GM12878 (cell line): ENCODE results near the gene DDX49. TPM values are rescaled to one million over a fixed set of nuclear protein-coding genes. Genes with fewer than 3 reads are reported as not detected.

Experiments used
- ATAC-seq: fragments of 200-7000 bp; cut with Tn5 transposase; 3 replicates; pipeline ENCODE4 v1.9.1; 2020; ENCODE audit warnings: mild to moderate bottlenecking, moderate library complexity
- Bru-seq: library from RNA; stranded (reverse); fragments of 400-500 nt; gene quantifications from one replicate; lab custom pipeline; 2021; lab: Mats Ljungman, UMichigan
- BruChase-seq, 2 experiments: library from RNA; stranded (reverse); fragments of 400-500 nt; gene quantifications; one replicate each; lab custom pipeline; 2021; lab: Mats Ljungman, UMichigan
- BruUV-seq: library from RNA; stranded (reverse); fragments of 400-500 nt; replicated peaks from 2 replicates; lab custom pipeline; 2021; lab: Mats Ljungman, UMichigan
- CTCF ChIA-PET: fragments of 300-600 bp; sonication (Branson Sonifier 250); formaldehyde crosslinking; extraction: SDS; loops from one replicate; lab custom pipeline; 2021; ENCODE audit warnings: inconsistent platforms; lab: Yijun Ruan, JAX
- POLR2A ChIA-PET: fragments of 350-600 bp; formaldehyde crosslinking; extraction: SDS; loops from one replicate; lab custom pipeline; 2021; ENCODE audit warnings: inconsistent platforms; lab: Charles Lee
- RAD21 ChIA-PET: fragments of 300-600 bp; sonication (Branson Sonifier 250); formaldehyde crosslinking; loops from one replicate; lab custom pipeline; 2023; ENCODE audit warnings: antibody characterized with exemption; ENCODE audit not compliant: unreplicated experiment; lab: Charles Lee
- SMC1A ChIA-PET: fragments of 300-600 bp; sonication (Branson Sonifier 250); formaldehyde crosslinking; loops from one replicate; lab custom pipeline; 2023; ENCODE audit not compliant: unreplicated experiment, uncharacterized antibody; lab: Charles Lee
- DNase-seq: peaks from one replicate; pipeline ENCODE4 v3.0.0-alpha.2; 2011; ENCODE audit warnings: low read depth, low spot score
- FAIRE-seq: peaks from 3 replicates; lab custom pipeline; 2011; peaks lifted over from hg19 to GRCh38; lab: Jason Lieb, UNC
- H2AFZ ChIP-seq: 2 replicates; pipeline ENCODE4 v1.6.0; 2011; ENCODE audit warnings: low read depth, low read length, control low read depth; ENCODE audit not compliant: control insufficient read depth
- H3K27ac ChIP-seq: 2 replicates; pipeline ENCODE4 v1.5.1; 2011; ENCODE audit warnings: control low read depth; ENCODE audit not compliant: control insufficient read depth, insufficient read depth
- H3K27me3 ChIP-seq, 2 experiments: replicated peaks in 1 of 2; 2 replicates each; pipeline versions ENCODE4 v1.6.0 to v1.6.1; 2011; ENCODE audit warnings: low read length in 1 of 2; ENCODE audit not compliant: control insufficient read depth in 2 of 2, insufficient read depth in 2 of 2
- H3K36me3 ChIP-seq, 2 experiments: 2 replicates each; pipeline ENCODE4 v1.5.1; 2011; ENCODE audit warnings: low read length in 1 of 2; ENCODE audit not compliant: control insufficient read depth in 2 of 2, insufficient read depth in 2 of 2
- H3K4me1 ChIP-seq: 2 replicates; pipeline ENCODE4 v1.6.1; 2011; ENCODE audit warnings: mild to moderate bottlenecking, low read length, moderate library complexity, mixed read lengths; ENCODE audit not compliant: control insufficient read depth, insufficient read depth
- H3K4me2 ChIP-seq: 2 replicates; pipeline ENCODE4 v1.6.0; 2011; ENCODE audit warnings: control low read depth; ENCODE audit not compliant: control insufficient read depth, insufficient read depth
- H3K4me3 ChIP-seq: fragments of 200-600 bp; sonication (generic); 2 replicates; pipeline ENCODE4 v1.5.1; 2016
- H3K79me2 ChIP-seq: 2 replicates; pipeline ENCODE4 v1.6.0; 2011; ENCODE audit warnings: low read length; ENCODE audit not compliant: control insufficient read depth, insufficient read depth
- H3K9ac ChIP-seq: 2 replicates; pipeline ENCODE4 v1.8.0; 2011; ENCODE audit warnings: low read length, control low read depth, mixed read lengths; ENCODE audit not compliant: control insufficient read depth, insufficient read depth
- H3K9me3 ChIP-seq: replicated peaks from 3 replicates; pipeline ENCODE4 v1.5.1; 2011; ENCODE audit warnings: mild to moderate bottlenecking, low read length; ENCODE audit not compliant: control insufficient read depth, insufficient read depth
- H4K20me1 ChIP-seq: 2 replicates; pipeline ENCODE4 v1.6.0; 2011; ENCODE audit not compliant: control insufficient read depth, insufficient read depth
- EP300 ChIP-seq, 2 experiments: fragments of 150-350 bp in 1 of 2; IDR thresholded peaks; 2 replicates each; pipeline ENCODE4 v1.6.1; 2011 to 2012; ENCODE audit warnings: low read depth in 2 of 2, low read length in 2 of 2, borderline replicate concordance in 1 of 2, improper control_type of control experiment in 1 of 2, inconsistent platforms in 1 of 2; ENCODE audit not compliant: control insufficient read depth in 1 of 2
- NFIC ChIP-seq: IDR thresholded peaks from 2 replicates; pipeline ENCODE4 v1.6.1; 2012; ENCODE audit warnings: low read depth, mild to moderate bottlenecking, inconsistent platforms, low read length, moderate library complexity
- PML ChIP-seq: IDR thresholded peaks from 2 replicates; pipeline ENCODE4 v1.6.1; 2012; ENCODE audit warnings: low read length, inconsistent platforms
- SIN3A ChIP-seq: IDR thresholded peaks from 2 replicates; pipeline ENCODE4 v1.6.1; 2012; ENCODE audit warnings: low read depth, low read length, improper control_type of control experiment
- SPI1 ChIP-seq: IDR thresholded peaks from 2 replicates; pipeline ENCODE4 v1.6.1; 2011; ENCODE audit warnings: low read depth, mild to moderate bottlenecking, low read length, moderate library complexity, borderline replicate concordance; ENCODE audit not compliant: insufficient read depth
- SREBF1 ChIP-seq: IDR thresholded peaks from 2 replicates; pipeline ENCODE4 v1.6.1; 2012; ENCODE audit warnings: mild to moderate bottlenecking, low read length
- ZNF207 ChIP-seq: fragments of 450-650 bp; IDR thresholded peaks from 2 replicates; pipeline ENCODE4 v1.6.1; 2014; ENCODE audit warnings: antibody characterized with exemption, mild to moderate bottlenecking, borderline replicate concordance
- ZNF217 ChIP-seq: fragments of 450-650 bp; IDR thresholded peaks from 2 replicates; pipeline ENCODE4 v1.6.1; 2017; ENCODE audit warnings: antibody characterized with exemption, mild to moderate bottlenecking
- ZNF24 ChIP-seq: fragments of 450-650 bp; IDR thresholded peaks from 2 replicates; pipeline ENCODE4 v1.6.1; 2017; ENCODE audit warnings: antibody characterized with exemption, mild to moderate bottlenecking
- ZNF274 ChIP-seq: IDR thresholded peaks from one replicate; pipeline ENCODE4 v1.8.0; 2011; ENCODE audit not compliant: insufficient read length, insufficient read depth
- WGBS: methylation state at CpG from one replicate; pipeline ENCODE4 v1.1.6; 2016; ENCODE audit warnings: low lambda C conversion rate; ENCODE audit not compliant: insufficient replicate concordance, insufficient coverage; ENCODE audit errors: missing lambda C conversion rate; 5-methylcytosine and 5-hydroxymethylcytosine counted together
- in situ Hi-C: fragments of 300-500 bp; cut with MboI; formaldehyde crosslinking; loops from 9 replicates; pipeline ENCODE4 v1.14.3; 2018; ENCODE audit warnings: mixed read lengths
- intact Hi-C: fragments of 100-400 bp; cut with micrococcal nuclease; formaldehyde crosslinking; loops from one replicate; pipeline ENCODE4 v1.14.2; 2022; ENCODE audit not compliant: unreplicated experiment
- long read RNA-seq, 2 experiments: library from polyadenylated mRNA; unstranded; transcript quantifications; one replicate each; pipeline ENCODE4 v2.0.0, GENCODE V29; 2019 to 2020
- polyA minus RNA-seq, 3 experiments: library from RNA; depleted of rRNA, polyadenylated mRNA; stranded (reverse); fragments of >200 nt; gene quantifications; 2 replicates each; pipeline ENCODE4 v1.2.3, GENCODE V29; 2011
- polyA plus RNA-seq, 11 experiments: library from polyadenylated mRNA; depleted of rRNA in 4 of 11; unstranded in 6 of 11; stranded (reverse) in 5 of 11; fragments of >200 nt; fragmentation: Nextera tagmentation in 4 of 11; fragmentation: Illumina TruSeq in 1 of 11; extraction: Ambion mirVana in 4 of 11; extraction: Trizol in 1 of 11; gene quantifications; 1 replicate in 1 of 11; 2 replicates in 10 of 11; pipeline versions ENCODE4 v1.2.1 to v1.2.3, GENCODE V29; 2011 to 2016; ENCODE audit warnings: inconsistent platforms in 2 of 11, missing spikeins in 2 of 11, low read depth in 1 of 11
- total RNA-seq, 4 experiments: library from RNA; depleted of rRNA in 3 of 4; stranded (reverse); fragments of >200 nt in 3 of 4; fragmentation: Illumina TruSeq in 1 of 4; extraction: Trizol in 1 of 4; gene quantifications; 2 replicates each; pipeline versions ENCODE4 v1.2.1 to v1.2.3, GENCODE V29; 2013 to 2021
- TF ChIP-seq, protein P1 (sequence below): IDR thresholded peaks from 2 replicates; pipeline ENCODE4 v1.6.1; 2012; ENCODE audit warnings: low read length, inconsistent platforms

The DDX49 gene, protein sequence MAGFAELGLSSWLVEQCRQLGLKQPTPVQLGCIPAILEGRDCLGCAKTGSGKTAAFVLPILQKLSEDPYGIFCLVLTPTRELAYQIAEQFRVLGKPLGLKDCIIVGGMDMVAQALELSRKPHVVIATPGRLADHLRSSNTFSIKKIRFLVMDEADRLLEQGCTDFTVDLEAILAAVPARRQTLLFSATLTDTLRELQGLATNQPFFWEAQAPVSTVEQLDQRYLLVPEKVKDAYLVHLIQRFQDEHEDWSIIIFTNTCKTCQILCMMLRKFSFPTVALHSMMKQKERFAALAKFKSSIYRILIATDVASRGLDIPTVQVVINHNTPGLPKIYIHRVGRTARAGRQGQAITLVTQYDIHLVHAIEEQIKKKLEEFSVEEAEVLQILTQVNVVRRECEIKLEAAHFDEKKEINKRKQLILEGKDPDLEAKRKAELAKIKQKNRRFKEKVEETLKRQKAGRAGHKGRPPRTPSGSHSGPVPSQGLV
- 22.8 and 25.3 TPM in 2 replicates for total RNA-seq (2013; cell fraction: nucleolus; rRNA removed)
- total RNA-seq (2014; rRNA removed), result 78.2 and 85.3 TPM in 2 replicates
- total RNA-seq (2014; rRNA removed; fragmentation: Illumina TruSeq; extraction: Trizol), result 39.0 and 39.8 TPM in 2 replicates
- 65.6 and 76.5 TPM in 2 replicates for total RNA-seq (2021)
- polyA plus RNA-seq (2011; ENCODE audit: low read depth), result 20.4 TPM
- polyA plus RNA-seq (2011; rRNA removed), result 20.0 and 36.9 TPM in 2 replicates
- 50.9 and 78.3 TPM in 2 replicates for polyA plus RNA-seq (2011; cell fraction: cytosol; rRNA removed)
- 60.3 and 73.4 TPM in 2 replicates for polyA plus RNA-seq (2011; cell fraction: nucleus; rRNA removed)
- 36.5 and 39.7 TPM in 2 replicates for polyA plus RNA-seq (2012)
- polyA plus RNA-seq (2014; fragmentation: Illumina TruSeq; extraction: Trizol), result 7.1 and 25.6 TPM in 2 replicates
- polyA plus RNA-seq (2014; fragmentation: Nextera tagmentation; extraction: Ambion mirVana), result 1 to 10 TPM in 1 of 2 experiments, under 1 TPM in 1; 0.58 to 5.5 TPM
- polyA plus RNA-seq (2014; rRNA removed), result 56.4 and 68.9 TPM in 2 replicates
- polyA plus RNA-seq (2016; fragmentation: Nextera tagmentation; extraction: Ambion mirVana), result 100 to 1,000 TPM in 1 of 2 experiments, 10 to 100 TPM in 1; 86.1 to 102 TPM
- 39.8 and 56.9 TPM in 2 replicates for polyA minus RNA-seq (2011; rRNA and poly(A)+ RNA removed)
- polyA minus RNA-seq (2011; cell fraction: cytosol; rRNA and poly(A)+ RNA removed), result 18.1 and 33.5 TPM in 2 replicates
- 26.1 and 32.3 TPM in 2 replicates for polyA minus RNA-seq (2011; cell fraction: nucleus; rRNA and poly(A)+ RNA removed)
- percentile 74 among the genes with signal in this experiment for Bru-seq, nascent RNA
- percentile 78 among the genes with signal in this experiment for BruChase-seq, experiment 1, labeled RNA remaining after a 6-hour chase
- BruChase-seq, experiment 2, labeled RNA remaining after a 2-hour chase, result percentile 74 among the genes with signal in this experiment
- long read RNA-seq, experiment 1, transcript DDX49-201 (13 exons, 1,830 nt), result major isoform, 73 of 82 reads
- long read RNA-seq, experiment 1, partial matches to known transcripts, result 2 of 82 reads
- long read RNA-seq, experiment 1, other reads (novel, unspliced or antisense), result 6 of 82 reads
- long read RNA-seq, experiment 2, transcript DDX49-201 (13 exons, 1,830 nt), result major isoform, 33 of 42 reads
- long read RNA-seq, experiment 2, partial matches to known transcripts, result 2 of 42 reads
- long read RNA-seq, experiment 2, other reads (novel, unspliced or antisense), result 6 of 42 reads

DNA sequence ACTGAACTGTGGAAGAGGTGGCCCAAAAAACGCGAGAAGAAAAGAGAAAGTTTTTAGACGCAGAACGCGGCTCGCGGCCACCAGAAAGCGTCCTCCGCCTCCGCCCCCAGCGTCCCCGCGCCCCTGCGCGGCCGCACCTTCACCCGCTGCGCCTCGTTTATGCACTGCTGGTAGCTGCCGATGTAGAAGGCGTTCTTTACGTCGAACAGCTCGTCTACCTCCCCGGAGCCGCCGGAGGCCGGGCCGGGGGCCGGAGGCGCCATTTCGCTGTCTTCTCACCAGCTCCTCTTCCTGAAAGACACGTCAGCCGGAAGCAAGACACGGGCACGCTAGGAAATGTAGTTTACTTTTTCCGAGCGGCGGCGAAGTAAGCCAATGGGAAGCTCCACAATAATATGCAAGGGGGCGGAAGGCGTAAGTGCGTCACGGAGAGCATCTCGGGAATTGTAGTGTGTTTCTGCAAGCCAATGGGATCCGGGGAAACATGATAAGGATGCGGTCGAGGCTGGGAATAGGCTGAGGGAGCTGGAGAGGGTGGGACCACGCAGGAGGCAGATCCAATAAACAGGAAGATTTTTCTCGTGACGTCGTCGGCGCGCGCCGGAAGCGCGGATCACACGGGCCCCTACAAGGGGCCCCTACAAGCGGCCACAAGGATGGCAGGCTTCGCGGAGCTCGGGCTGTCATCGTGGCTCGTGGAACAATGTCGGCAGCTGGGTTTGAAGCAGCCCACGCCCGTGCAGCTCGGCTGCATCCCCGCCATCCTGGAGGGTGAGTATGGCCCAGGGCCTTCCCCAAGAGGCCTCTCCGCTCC, at the start of gene DDX49, which contains the start of gene COPE:
DDX49 (plus strand) TSS at position 630 of the 814 bp plus-strand sequence; CDS start at position 657, 27 bp downstream.
COPE (minus strand) TSS at position 302 of the 814 bp plus-strand sequence; CDS start at position 263, 39 bp downstream.
- Histone ChIP-seq H3K9ac (peak within 1 kb of the TSS; percentile 99), H3K9me3 (no peaks in the 10 kb centered on the region), H3K27ac (peak within 1 kb of the TSS; percentile 95), H3K4me1 (peaks cover 8% of the 10 kb centered on the region), H2AFZ (peak within 1 kb of the TSS; percentile 89), H3K27me3 (no peaks in the 10 kb centered on the region), H3K4me3 (peak within 1 kb of the TSS; percentile 99), H3K79me2 (peaks cover 49% of the 10 kb centered on the region), H3K4me2 (peak within 1 kb of the TSS; percentile 99), H3K36me3 (peaks cover 11 to 12% of the 10 kb centered on the region in 2 experiments), H4K20me1 (0 out of 2 replicates have a peak, but pooled peaks cover 3% of the 10 kb centered on the region)
- intact Hi-C loops (loop anchor here (2.0 kb wide), 1 partner anchor 282 kb away; the partner anchor contains the start of gene KLHL26), in situ Hi-C loops (no loop called here)
- ATAC-seq, result peak; percentile 97
- DNase-seq, result peak; percentile 100
- peak; percentile 100 for FAIRE-seq
- CTCF ChIA-PET, result interaction anchor here (0.7 to 1.7 kb wide), 13 partner anchors 22 to 561 kb away, joined by 3 to 10 read pairs (median 3); no protein-coding TSS in a partner anchor
- SMC1A ChIA-PET, result interaction anchor here (0.9 to 2.0 kb wide), 8 partner anchors 23 to 270 kb away, joined by 3 to 8 read pairs (median 4); no protein-coding TSS in a partner anchor
- whole genome bisulfite sequencing, result under 1% methylated on average over 72 of the region's 72 CpGs
- RAD21 ChIA-PET, result interaction anchor here (0.8 to 1.7 kb wide), 7 partner anchors 21 to 375 kb away, joined by 3 to 10 read pairs (median 3); partner anchors contain the start of gene FKBP8
- no TSS peak for BruUV-seq
- POLR2A ChIA-PET, result interaction anchor here (0.6 to 1.4 kb wide), 10 partner anchors 11 to 361 kb away, joined by 3 to 5 read pairs (median 4); partner anchors contain the start of genes SLC25A42, UBA52 and UPF1
- TF ChIP-seq ZNF207 (peak; percentile 70; the same call in 1 of the 2 replicates), NFIC (0 out of 2 replicates have a peak, but pooled peaks have one; percentile 28), ZNF274 (no peak), SPI1 (0 out of 2 replicates have a peak, but pooled peaks have one; percentile 13), ZNF24 (no peak), ZNF217 (no peak), SIN3A (peak; percentile 96), EP300 (IDR thresholded peaks at IDR 0.05; ENCODE audit: borderline replicate concordance in 1 of 2, control insufficient read depth in 1 of 2, low read depth in 2 of 2, low read length in 2 of 2) (peak in 1 of 2 experiments; percentile 35; a peak in 1 of 4 replicates), SREBF1 (peak; percentile 88; the same call in 1 of the 2 replicates), PML (peak; percentile 94)
- TF ChIP-seq, protein P1, sequence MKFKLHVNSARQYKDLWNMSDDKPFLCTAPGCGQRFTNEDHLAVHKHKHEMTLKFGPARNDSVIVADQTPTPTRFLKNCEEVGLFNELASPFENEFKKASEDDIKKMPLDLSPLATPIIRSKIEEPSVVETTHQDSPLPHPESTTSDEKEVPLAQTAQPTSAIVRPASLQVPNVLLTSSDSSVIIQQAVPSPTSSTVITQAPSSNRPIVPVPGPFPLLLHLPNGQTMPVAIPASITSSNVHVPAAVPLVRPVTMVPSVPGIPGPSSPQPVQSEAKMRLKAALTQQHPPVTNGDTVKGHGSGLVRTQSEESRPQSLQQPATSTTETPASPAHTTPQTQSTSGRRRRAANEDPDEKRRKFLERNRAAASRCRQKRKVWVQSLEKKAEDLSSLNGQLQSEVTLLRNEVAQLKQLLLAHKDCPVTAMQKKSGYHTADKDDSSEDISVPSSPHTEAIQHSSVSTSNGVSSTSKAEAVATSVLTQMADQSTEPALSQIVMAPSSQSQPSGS, result no peak
